SK-N-SH (cell line): ENCODE results near the gene PRKN. TPM values are rescaled to one million over a fixed set of nuclear protein-coding genes. Genes with fewer than 3 reads are reported as not detected.

ENCODE experiments used
- CTCF ChIA-PET: fragments of 300-600, 350-600 bp; formaldehyde crosslinking; extraction: SDS; loops from one replicate; lab custom pipeline; 2021; lab: Yijun Ruan, JAX
- POLR2A ChIA-PET: fragments of 350-600 bp; sonication (Branson Sonifier 250); formaldehyde crosslinking; extraction: SDS; loops from one replicate; lab custom pipeline; 2020; ENCODE audit warnings: antibody characterized with exemption, inconsistent platforms; lab: Yijun Ruan, JAX
- DNase-seq: peaks from one replicate; pipeline ENCODE4 v3.0.0; 2012
- H2AFZ ChIP-seq: fragments of 200-600 bp; sonication (generic); 2 replicates; pipeline ENCODE4 v1.8.1; 2016; ENCODE audit warnings: antibody characterized with exemption, mild to moderate bottlenecking, low read depth
- H3F3A ChIP-seq: fragments of 200-600 bp; sonication (generic); replicated peaks from 2 replicates; pipeline ENCODE3; 2016; ENCODE audit warnings: antibody characterized with exemption, mild to moderate bottlenecking; ENCODE audit not compliant: insufficient read depth
- H3K27ac ChIP-seq, 2 experiments: fragments of 200-500 bp in 1 of 2; fragments of 200-600 bp in 1 of 2; sonication (Bioruptor generic) in 1 of 2; sonication (generic), shearing (Covaris generic) in 1 of 2; 2 replicates each; pipeline versions ENCODE4 v1.5.1 to v1.6.1; 2014 to 2016; ENCODE audit warnings: low read depth in 2 of 2, inconsistent platforms in 1 of 2, low read length in 1 of 2, mild to moderate bottlenecking in 1 of 2, mixed read lengths in 1 of 2
- H3K27me3 ChIP-seq: fragments of 200-600 bp; sonication (generic), shearing (Covaris generic); 2 replicates; pipeline ENCODE4 v1.6.1; 2016; ENCODE audit warnings: mixed run types; ENCODE audit not compliant: insufficient read depth
- H3K36me3 ChIP-seq, 2 experiments: fragments of 200-500 bp in 1 of 2; fragments of 200-600 bp in 1 of 2; sonication (Bioruptor generic) in 1 of 2; sonication (generic) in 1 of 2; replicated peaks in 1 of 2; 2 replicates each; pipeline versions ENCODE3 to v1.5.1; 2014 to 2016; ENCODE audit warnings: low read length in 1 of 2, mild to moderate bottlenecking in 1 of 2; ENCODE audit not compliant: insufficient read depth in 2 of 2, control insufficient read depth in 1 of 2
- H3K4me1 ChIP-seq, 2 experiments: fragments of 200-500 bp in 1 of 2; fragments of 200-600 bp in 1 of 2; sonication (Bioruptor generic) in 1 of 2; sonication (generic), shearing (Covaris generic) in 1 of 2; 2 replicates each; pipeline versions ENCODE4 v1.5.1 to v1.6.1; 2014 to 2016; ENCODE audit warnings: low read depth in 1 of 2, low read length in 1 of 2, mixed run types in 1 of 2; ENCODE audit not compliant: insufficient read depth in 2 of 2, control insufficient read depth in 1 of 2
- H3K4me2 ChIP-seq: fragments of 200-600 bp; sonication (generic), shearing (Covaris generic); 2 replicates; pipeline ENCODE4 v1.6.1; 2017; ENCODE audit warnings: mixed run types
- H3K4me3 ChIP-seq, 2 experiments: fragments of 200-500 bp in 1 of 2; fragments of 200-600 bp in 1 of 2; sonication (Bioruptor generic) in 1 of 2; sonication (generic), shearing (Covaris generic) in 1 of 2; 2 replicates each; pipeline versions ENCODE4 v1.5.1 to v1.8.1; 2014 to 2016; ENCODE audit warnings: low read depth in 2 of 2, inconsistent platforms in 1 of 2, low read length in 1 of 2, mild to moderate bottlenecking in 1 of 2, mixed read lengths in 1 of 2, moderate library complexity in 1 of 2
- H3K79me2 ChIP-seq: fragments of 200-600 bp; sonication (generic); 2 replicates; pipeline ENCODE4 v1.8.1; 2017; ENCODE audit warnings: mild to moderate bottlenecking; ENCODE audit not compliant: insufficient read depth
- H3K9ac ChIP-seq: fragments of 200-600 bp; sonication (generic); 2 replicates; pipeline ENCODE4 v1.6.1; 2017; ENCODE audit warnings: mixed run types
- H3K9me2 ChIP-seq: fragments of 200-600 bp; sonication (generic); 2 replicates; pipeline ENCODE4 v1.6.1; 2017; ENCODE audit warnings: mixed run types
- H3K9me3 ChIP-seq: fragments of 200-600 bp; sonication (generic); 2 replicates; pipeline ENCODE4 v1.6.1; 2017; ENCODE audit warnings: mixed run types, mild to moderate bottlenecking, moderate library complexity
- H4K20me1 ChIP-seq: fragments of 200-600 bp; sonication (generic); 2 replicates; pipeline ENCODE4 v1.6.1; 2017; ENCODE audit warnings: mild to moderate bottlenecking, mixed run types; ENCODE audit not compliant: insufficient read depth
- CHD2 ChIP-seq: fragments of 150-350 bp; IDR thresholded peaks from 2 replicates; pipeline ENCODE4 v1.6.1; 2018; ENCODE audit warnings: low read length; ENCODE audit not compliant: partially characterized antibody
- CTCF ChIP-seq: fragments of 200-600 bp; sonication (generic); IDR thresholded peaks from 2 replicates; pipeline ENCODE4 v1.6.1; 2017; ENCODE audit warnings: antibody characterized with exemption, mild to moderate bottlenecking, moderate library complexity
- ELF1 ChIP-seq: IDR thresholded peaks from 2 replicates; pipeline ENCODE4 v1.4.0; 2012
- GATA2 ChIP-seq: sonication (generic); formaldehyde crosslinking; IDR thresholded peaks from 2 replicates; pipeline ENCODE4 v1.5.0; 2020; ENCODE audit warnings: mild to moderate bottlenecking, missing genetic modification reagents
- IRF3 ChIP-seq: fragments of 150-350 bp; IDR thresholded peaks from 2 replicates; pipeline ENCODE4 v1.6.1; 2016; ENCODE audit warnings: mild to moderate bottlenecking, low read depth, low read length
- POLR2AphosphoS5 ChIP-seq: IDR thresholded peaks from 2 replicates; pipeline ENCODE4 v1.6.1; 2012; ENCODE audit warnings: low read depth, low read length
- RAD21 ChIP-seq: IDR thresholded peaks from 2 replicates; pipeline ENCODE4 v1.6.1; 2012; ENCODE audit warnings: mild to moderate bottlenecking, low read length
- RFX5 ChIP-seq: IDR thresholded peaks from 2 replicates; pipeline ENCODE4 v1.6.1; 2012; ENCODE audit warnings: mild to moderate bottlenecking, improper control_type of control experiment, low read length
- SMC3 ChIP-seq: IDR thresholded peaks from 2 replicates; pipeline ENCODE4 v1.6.1; 2012; ENCODE audit warnings: low read depth, low read length, improper control_type of control experiment
- TAF1 ChIP-seq: IDR thresholded peaks from 2 replicates; pipeline ENCODE4 v1.6.1; 2012; ENCODE audit warnings: low read depth, mild to moderate bottlenecking, low read length, moderate library complexity, borderline replicate concordance
- TEAD4 ChIP-seq: IDR thresholded peaks from 2 replicates; pipeline ENCODE4 v1.4.0; 2012; ENCODE audit warnings: mild to moderate bottlenecking, borderline replicate concordance; ENCODE audit not compliant: insufficient read depth
- USF1 ChIP-seq: IDR thresholded peaks from 2 replicates; pipeline ENCODE4 v1.4.0; 2012; ENCODE audit warnings: low read depth, borderline replicate concordance
- WGBS: methylation state at CpG from one replicate; pipeline ENCODE4 v1.1.6; 2017; ENCODE audit warnings: low lambda C conversion rate; 5-methylcytosine and 5-hydroxymethylcytosine counted together
- polyA plus RNA-seq, 3 experiments: library from polyadenylated mRNA; depleted of rRNA; stranded (reverse); fragments of >200 nt; gene quantifications; 2 replicates each; pipeline ENCODE4 v1.2.3, GENCODE V29; 2012

Gene PRKN
- polyA plus RNA-seq, 1 of the 3 experiments (the other 2 are of a cell fraction), result 0.76 TPM

- Histone ChIP-seq H3K9me2 (no peaks in the 10 kb centered on the region), H3K79me2 (no peaks in the 10 kb centered on the region), H3K4me3 (no peak overlapping the region), H4K20me1 (no peaks in the 10 kb centered on the region), H3K27me3 (no peaks in the 10 kb centered on the region), H3K9ac (no peak overlapping the region), H3K36me3 (no peaks in the 10 kb centered on the region), H3K4me2 (no peak overlapping the region), H3K9me3 (no peaks in the 10 kb centered on the region), H2AFZ (no peak overlapping the region), H3K27ac (no peak overlapping the region), H3K4me1 (no peaks in the 10 kb centered on the region), H3F3A (no peaks in the 10 kb centered on the region)
- ChIA-PET CTCF (interaction anchor here (1.0 to 1.4 kb wide), 2 partner anchors 78 to 278 kb away, joined by 3 to 5 read pairs; no protein-coding TSS in a partner anchor), POLR2A (interaction anchor here (0.9 kb wide), 1 partner anchor 13 kb away, joined by 3 read pairs; no protein-coding TSS in a partner anchor)
- no peak for DNase-seq
- no peak for TF ChIP-seq TAF1
- no peak for TF ChIP-seq USF1
- no peak for TF ChIP-seq TEAD4
- no peak for TF ChIP-seq ELF1
- no peak for TF ChIP-seq POLR2AphosphoS5
- no peak for TF ChIP-seq RAD21
- WGBS, result 33% methylated on average over 2 of the region's 2 CpGs
These were observed 1030.8 kb downstream of the PRKN start for GRCh38 chr6:161696801-161697200.

- Histone ChIP-seq H3K27ac (no peak overlapping the region), H3K4me2 (no peak overlapping the region), H3K36me3 (no peaks in the 10 kb centered on the region), H3K79me2 (no peaks in the 10 kb centered on the region), H4K20me1 (no peaks in the 10 kb centered on the region), H2AFZ (no peak overlapping the region), H3K9me2 (no peaks in the 10 kb centered on the region), H3K9me3 (no peaks in the 10 kb centered on the region), H3K27me3 (no peaks in the 10 kb centered on the region), H3K9ac (no peak overlapping the region), H3F3A (no peaks in the 10 kb centered on the region), H3K4me1 (no peaks in the 10 kb centered on the region), H3K4me3 (no peak overlapping the region)
- 52% methylated on average over 3 of the region's 3 CpGs for WGBS
- POLR2A ChIA-PET, result no interaction called here
- CTCF ChIA-PET, result interaction anchor here (0.6 to 2.1 kb wide), 9 partner anchors 9 to 633 kb away, joined by 3 to 11 read pairs (median 3); no protein-coding TSS in a partner anchor
- no peak for TF ChIP-seq RFX5
- no peak for TF ChIP-seq IRF3
- TF ChIP-seq CHD2, result no peak
- no peak for TF ChIP-seq GATA2 (CRISPR knock-in tag)
- no peak for TF ChIP-seq TEAD4
- TF ChIP-seq RAD21, result peak; percentile 65
- TF ChIP-seq SMC3, result peak; percentile 51
- TF ChIP-seq CTCF, result peak; percentile 66
- no peak for TF ChIP-seq USF1
- no peak for TF ChIP-seq ELF1
- DNase-seq, result no peak
These were observed 1032.6 kb downstream of the PRKN start for GRCh38 chr6:161694995-161695394.
